ENCODE results near the gene ADIPOR2. TPM values are rescaled to one million over a fixed set of nuclear protein-coding genes. Genes with fewer than 3 reads are reported as not detected.

ADIPOR2 gene
- total and polyA plus RNA-seq, 2 experiments from 2014 or later, result 5.8 to 25.7 TPM

DNA sequence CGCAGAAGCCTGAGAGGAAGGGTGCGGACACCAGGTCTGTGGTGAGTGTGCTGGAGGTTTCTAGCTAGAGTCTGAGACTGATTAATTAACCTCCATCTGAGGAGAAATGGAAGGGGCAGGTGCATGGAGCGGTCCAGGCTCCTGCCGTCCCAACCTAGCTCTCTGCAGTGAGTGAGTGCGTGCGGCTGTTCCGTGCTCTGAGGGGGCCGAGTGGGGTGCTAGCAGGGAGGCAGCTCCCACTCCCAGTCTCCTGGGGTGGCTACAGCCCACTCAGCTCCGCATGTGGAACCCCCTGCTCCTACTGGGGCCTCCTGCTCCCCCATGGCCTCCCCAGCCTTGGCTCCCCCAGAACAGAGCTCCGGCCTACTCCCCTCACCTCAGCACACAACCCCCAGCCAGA, 132.4 kb downstream of the ADIPOR2 start:
- H3K27me3 ChIP-seq, result peaks cover 41% of the 10 kb centered on the region
- no peaks in the 10 kb centered on the region for H3K36me3 ChIP-seq
- TF ChIP-seq CTCF (IDR thresholded peaks at IDR 0.05; ENCODE audit: low read depth, low read length), result no peak
- H3K4me1 ChIP-seq (ENCODE audit: low read depth), result peaks cover 11% of the 10 kb centered on the region
- no peak for DNase-seq (ENCODE audit: low read depth in 1 of 2, low spot score in 1 of 2)
- H3K4me3 ChIP-seq, result no peak overlapping the region
- no peaks in the 10 kb centered on the region for H3K9me3 ChIP-seq (ENCODE audit: low read depth)
- H3K27ac ChIP-seq, result no peak overlapping the region

DNA sequence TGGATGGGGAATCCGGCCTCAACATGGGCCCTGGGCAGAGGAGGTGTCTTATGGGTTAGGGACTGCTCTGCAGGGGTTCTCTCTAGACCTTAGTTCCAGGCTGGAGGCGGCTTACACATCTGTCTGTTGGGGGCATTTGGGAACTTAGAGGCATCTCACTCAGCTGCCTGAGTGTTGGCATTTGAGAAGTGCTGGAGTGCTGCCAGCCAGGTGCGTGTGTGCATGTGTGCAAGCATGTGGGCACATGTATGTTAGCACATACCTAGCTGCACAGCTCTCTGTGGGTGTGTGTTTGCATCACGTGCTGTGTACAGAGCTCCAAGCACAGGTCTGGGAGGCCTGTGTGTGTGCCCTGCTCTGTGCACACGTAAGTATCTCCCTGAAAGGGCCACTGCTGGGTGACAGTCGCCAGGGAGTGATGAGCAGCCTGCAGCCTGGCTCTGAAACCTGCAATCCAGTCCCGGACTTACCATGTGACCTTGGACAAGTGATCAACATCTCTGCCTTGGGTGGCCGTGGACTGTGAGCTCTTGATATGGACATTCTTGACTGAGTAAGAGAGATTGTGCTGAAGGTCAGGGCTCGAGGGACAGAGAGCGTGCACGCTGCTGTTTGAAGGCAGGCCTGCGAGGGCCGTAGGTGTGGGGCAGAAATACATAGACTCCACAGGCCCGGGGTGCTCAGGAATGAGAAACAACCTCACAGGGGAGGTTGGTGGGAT, 134.7 kb downstream of the ADIPOR2 start:
- Histone ChIP-seq H3K27me3 (peaks cover 28% of the 10 kb centered on the region), H3K36me3 (no peaks in the 10 kb centered on the region), H3K27ac (no peak overlapping the region), H3K9me3 (ENCODE audit: low read depth) (no peaks in the 10 kb centered on the region), H3K4me3 (no peak overlapping the region), H3K4me1 (ENCODE audit: low read depth) (peaks cover 14% of the 10 kb centered on the region)
- no peak for TF ChIP-seq CTCF (IDR thresholded peaks at IDR 0.05; ENCODE audit: low read depth, low read length)
- DNase-seq (ENCODE audit: low read depth in 1 of 2, low spot score in 1 of 2), result peak in 1 of 2 donors; percentile 18

GRCh38 chr12:1826401-1826800, 135.5 kb downstream of the ADIPOR2 start:
- no peak for DNase-seq (ENCODE audit: low read depth in 1 of 2, low spot score in 1 of 2)
- TF ChIP-seq CTCF (IDR thresholded peaks at IDR 0.05; ENCODE audit: low read depth, low read length), result no peak
- no peaks in the 10 kb centered on the region for H3K9me3 ChIP-seq (ENCODE audit: low read depth)
- H3K27me3 ChIP-seq, result peaks cover 20% of the 10 kb centered on the region
- no peak overlapping the region for H3K27ac ChIP-seq
- H3K36me3 ChIP-seq, result no peaks in the 10 kb centered on the region
- H3K4me3 ChIP-seq, result no peak overlapping the region
- H3K4me1 ChIP-seq (ENCODE audit: low read depth), result peaks cover 14% of the 10 kb centered on the region

DNA sequence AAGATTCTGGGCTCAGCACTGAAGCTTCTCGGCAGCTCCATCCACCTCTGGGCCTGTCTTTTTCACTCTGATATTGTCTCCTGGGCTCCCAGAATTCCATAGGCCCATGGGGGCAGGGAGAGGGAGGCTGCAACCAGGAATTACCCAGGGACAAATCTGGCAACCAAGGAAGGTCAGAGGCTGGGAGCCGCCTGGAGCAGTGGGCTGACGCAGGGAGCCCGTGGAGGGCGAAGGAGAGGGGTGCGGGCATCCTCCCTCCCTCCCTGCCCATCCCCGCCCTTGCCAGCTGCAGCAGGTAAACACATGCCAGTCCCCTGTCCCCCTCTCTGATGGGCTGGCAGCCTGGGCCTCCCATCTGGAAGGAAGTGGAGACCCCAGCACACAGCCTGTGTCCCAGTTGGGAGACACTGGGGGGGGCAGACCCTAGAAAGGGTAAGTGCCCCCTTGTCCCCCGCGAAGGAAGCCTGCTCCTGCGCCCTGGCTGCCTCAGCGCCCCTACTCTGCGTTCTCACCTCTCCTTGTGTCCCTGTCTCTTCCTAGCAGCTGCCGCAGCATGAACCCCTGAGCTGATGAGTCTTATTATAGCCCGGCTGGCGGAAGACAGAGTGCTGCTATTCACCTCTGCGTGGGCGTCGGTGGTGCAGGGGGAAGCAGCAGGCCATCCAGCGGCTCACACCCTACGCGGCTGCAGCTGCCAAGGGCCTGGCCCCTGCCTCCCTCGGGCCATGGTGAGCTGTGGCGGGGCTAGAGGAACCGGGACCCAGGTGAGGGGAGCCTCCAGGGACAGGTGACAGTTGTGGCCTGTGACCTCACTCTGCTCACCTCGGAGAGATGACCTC, 136.2 kb downstream of the ADIPOR2 start:
- peaks cover 16% of the 10 kb centered on the region for H3K27me3 ChIP-seq
- H3K27ac ChIP-seq, result no peak overlapping the region
- peak in 1 of 2 donors; percentile 32 for DNase-seq (ENCODE audit: low read depth in 1 of 2, low spot score in 1 of 2)
- H3K4me3 ChIP-seq, result no peak overlapping the region
- no peaks in the 10 kb centered on the region for H3K9me3 ChIP-seq (ENCODE audit: low read depth)
- no peaks in the 10 kb centered on the region for H3K36me3 ChIP-seq
- TF ChIP-seq CTCF (IDR thresholded peaks at IDR 0.05; ENCODE audit: low read depth, low read length), result no peak
- peaks cover 10% of the 10 kb centered on the region for H3K4me1 ChIP-seq (ENCODE audit: low read depth)

DNA sequence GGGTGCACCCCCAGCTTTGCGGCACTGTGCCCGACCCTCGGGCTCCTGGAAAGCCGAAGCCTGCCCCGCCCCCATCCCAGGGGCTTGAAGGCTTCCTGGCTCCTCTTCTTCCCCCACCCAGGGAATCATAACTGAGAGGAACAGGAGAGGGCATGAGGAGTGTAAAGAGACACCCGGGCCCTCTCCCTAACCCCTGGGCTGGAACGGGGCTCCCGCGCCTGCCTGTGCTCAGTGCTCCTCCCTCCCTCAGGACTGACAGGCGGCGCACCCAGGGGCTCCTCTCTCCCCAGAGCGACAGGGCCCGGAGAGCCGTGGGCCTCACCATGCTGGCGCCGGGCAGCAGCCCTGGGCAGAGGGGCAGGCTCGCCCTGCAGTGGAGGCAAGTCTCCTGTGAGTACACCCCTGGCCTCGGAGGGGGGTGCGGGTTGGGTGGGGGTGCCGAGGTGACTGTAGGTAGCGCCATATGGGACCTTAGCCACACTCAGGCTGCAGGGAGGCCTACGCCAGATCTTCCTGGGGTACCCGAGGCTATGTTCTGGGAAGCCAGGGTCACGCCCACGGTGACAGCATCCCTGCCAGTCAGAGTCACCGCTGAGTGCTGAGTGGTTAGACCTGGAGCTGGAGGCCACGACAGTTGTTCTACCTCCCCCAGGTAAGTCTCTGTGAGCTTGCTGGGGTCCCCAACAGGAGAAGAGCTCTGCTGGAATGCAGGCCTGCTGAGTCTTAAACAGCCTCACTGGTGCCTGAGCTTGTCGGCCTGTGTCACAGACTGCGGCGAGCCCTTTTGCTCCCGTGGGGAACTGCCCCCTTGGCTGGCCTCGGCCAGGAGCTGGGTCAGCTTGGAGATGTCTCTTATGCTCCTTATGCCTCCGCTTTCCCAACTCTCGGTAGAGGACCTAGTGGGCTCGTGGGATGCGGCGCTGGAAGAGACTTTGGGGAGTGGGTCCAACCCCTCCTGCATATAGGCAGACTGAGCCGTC, 137.2 kb downstream of the ADIPOR2 start:
- Histone ChIP-seq H3K4me1 (ENCODE audit: low read depth) (peaks cover 10% of the 10 kb centered on the region), H3K36me3 (no peaks in the 10 kb centered on the region), H3K27ac (no peak overlapping the region), H3K9me3 (ENCODE audit: low read depth) (no peaks in the 10 kb centered on the region), H3K4me3 (no peak overlapping the region), H3K27me3 (peaks cover 12% of the 10 kb centered on the region)
- no peak for DNase-seq (ENCODE audit: low read depth in 1 of 2, low spot score in 1 of 2)
- TF ChIP-seq CTCF (IDR thresholded peaks at IDR 0.05; ENCODE audit: low read depth, low read length), result no peak
